Endometrium (tissue), 2 donors: Measurements from ENCODE around the gene ZNF778.
"Not testable (repeated sequence)": the region's sequence is repeated elsewhere in the genome, so short reads cannot be mapped to it uniquely, and the experiment has no call there.

Experiments used
- FAIRE-seq: peaks from 2 replicates; lab custom pipeline; 2012; peaks lifted over from hg19 to GRCh38; lab: Jason Lieb, UNC
- donor health status: control.
- donor health status: control.

ZNF778 gene

DNA sequence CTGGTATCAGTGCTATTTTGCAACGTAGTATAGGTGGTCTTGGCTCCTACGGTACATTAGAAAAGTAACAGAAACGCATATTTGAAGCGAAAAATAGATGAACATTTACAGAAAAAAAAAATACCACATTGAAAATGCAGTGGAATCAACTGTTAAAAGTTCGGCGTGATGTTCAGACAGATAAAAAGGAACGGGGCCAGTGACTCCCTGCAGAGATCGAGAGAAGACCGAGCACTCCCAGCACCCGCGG lies 440 bp upstream of the ZNF778 start:
- FAIRE-seq, result no peak

DNA sequence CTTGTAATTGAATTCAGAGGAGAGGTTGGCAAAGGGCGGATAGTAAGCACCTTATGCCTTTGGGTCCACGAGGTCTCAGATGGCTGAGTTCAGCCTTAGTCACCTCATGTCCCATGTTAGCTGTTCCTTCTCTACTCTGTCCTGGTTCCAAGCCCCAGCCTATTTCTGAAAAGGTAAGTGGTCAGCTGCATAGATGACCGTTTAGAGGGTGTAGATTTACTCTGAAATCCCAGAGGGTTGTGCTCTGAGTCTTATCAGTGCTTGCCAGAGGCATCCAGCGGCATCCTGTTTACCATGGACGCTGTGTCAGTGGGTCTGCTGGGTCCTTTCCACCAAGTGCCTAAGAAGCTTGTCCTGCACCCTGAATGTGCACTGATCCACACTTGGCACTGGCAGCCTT lies 1.9 kb downstream of the ZNF778 start:
- no peak for FAIRE-seq

DNA sequence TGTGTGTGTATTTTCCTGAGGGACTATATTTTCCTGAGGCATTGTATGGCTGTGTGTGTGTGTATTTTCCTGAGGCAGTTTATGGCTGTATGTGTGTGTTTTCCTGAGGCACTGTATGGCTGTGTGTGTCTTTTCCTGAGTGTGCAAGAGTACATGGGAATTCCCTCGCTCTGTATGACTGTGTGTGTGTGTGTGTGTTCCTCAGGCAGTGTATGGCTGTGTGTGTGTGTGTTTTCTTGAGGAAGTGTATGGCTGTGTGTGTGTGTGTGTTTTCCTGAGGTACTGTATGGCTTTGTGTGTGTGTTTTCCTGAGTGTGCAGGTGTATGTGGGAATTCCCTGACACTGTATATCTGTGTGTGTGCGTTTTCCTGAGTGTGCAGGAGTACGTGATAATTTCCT lies 4.1 kb downstream of the ZNF778 start:
- FAIRE-seq, result no peak

DNA sequence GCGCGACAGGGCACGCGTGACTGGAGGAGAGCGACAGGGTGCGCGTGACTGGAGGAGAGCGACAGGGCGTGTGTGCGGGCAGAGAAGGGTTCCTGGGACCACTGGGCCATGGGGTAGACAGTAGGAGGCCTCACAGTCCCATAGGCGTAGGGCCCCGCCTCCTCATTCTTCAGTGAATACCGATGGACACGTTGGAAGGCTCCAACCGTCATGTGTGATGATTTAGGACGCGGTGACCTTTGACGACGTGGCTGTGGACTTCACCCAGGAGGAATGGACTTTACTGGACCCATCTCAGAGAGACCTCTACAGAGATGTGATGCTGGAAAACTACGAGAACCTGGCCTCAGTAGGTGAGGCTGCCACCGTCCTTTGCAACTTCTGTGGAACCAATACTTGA lies 5.4 kb downstream of the ZNF778 start:
- no peak for FAIRE-seq

DNA sequence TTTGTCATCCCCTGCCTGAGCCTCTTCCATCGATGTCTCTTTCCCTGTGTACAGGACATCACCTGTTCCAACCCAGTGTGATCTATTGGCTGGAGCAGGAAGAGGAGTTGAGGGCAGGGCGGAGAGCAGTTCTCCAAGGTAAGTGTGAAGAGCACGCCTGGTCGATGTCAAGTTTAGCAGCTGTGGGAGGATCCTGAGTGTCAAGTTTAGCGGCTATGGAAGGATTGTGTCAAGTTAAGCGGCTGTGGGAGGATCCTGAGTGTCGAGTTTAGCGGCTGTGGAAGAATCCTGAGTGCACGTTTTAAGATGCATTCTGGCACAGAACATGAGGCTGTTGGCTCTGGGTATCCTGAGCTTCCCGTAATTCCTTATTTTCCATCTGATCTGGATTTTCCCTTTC lies 7.2 kb downstream of the ZNF778 start:
- FAIRE-seq, result no peak

DNA sequence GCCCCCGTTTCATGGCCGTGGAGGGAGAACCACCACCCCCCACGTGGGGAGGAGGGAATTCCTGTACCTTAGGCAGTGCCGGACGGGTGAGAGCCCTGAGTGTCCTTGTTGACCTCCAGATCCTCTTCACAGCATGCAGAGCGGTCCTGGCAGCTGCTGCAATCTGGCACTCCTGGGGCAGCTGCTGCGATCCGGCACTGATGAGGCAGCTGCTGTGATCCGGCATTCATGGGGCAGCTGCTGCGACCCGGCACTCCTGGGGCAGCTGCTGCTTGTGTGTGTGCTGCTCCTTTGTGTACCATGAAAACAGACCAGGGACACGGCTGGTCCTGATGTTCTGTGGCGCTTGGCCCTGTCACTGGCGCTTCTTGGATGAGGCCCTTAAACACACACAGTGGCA lies 12.8 kb downstream of the ZNF778 start:
- FAIRE-seq, result no peak

DNA sequence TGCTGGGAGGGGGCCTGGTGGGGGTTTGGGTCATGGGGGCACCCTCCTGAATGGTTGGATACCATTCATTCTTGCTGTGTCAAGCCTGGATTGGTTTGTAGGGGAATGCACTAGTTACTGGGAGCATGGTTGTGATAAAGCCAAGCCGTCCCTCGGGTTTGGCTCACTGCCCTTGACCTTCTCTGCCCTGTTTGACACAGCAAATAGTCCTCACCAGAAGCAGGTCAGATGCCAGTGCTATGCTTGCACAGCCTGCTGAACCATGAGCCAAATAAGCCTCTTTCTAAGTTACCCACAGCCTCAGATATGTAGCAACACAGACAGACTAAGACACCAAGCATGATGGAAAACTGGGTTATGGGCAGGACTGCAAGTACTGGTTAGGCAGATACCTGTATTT lies 14.6 kb downstream of the ZNF778 start:
- no peak for FAIRE-seq

DNA sequence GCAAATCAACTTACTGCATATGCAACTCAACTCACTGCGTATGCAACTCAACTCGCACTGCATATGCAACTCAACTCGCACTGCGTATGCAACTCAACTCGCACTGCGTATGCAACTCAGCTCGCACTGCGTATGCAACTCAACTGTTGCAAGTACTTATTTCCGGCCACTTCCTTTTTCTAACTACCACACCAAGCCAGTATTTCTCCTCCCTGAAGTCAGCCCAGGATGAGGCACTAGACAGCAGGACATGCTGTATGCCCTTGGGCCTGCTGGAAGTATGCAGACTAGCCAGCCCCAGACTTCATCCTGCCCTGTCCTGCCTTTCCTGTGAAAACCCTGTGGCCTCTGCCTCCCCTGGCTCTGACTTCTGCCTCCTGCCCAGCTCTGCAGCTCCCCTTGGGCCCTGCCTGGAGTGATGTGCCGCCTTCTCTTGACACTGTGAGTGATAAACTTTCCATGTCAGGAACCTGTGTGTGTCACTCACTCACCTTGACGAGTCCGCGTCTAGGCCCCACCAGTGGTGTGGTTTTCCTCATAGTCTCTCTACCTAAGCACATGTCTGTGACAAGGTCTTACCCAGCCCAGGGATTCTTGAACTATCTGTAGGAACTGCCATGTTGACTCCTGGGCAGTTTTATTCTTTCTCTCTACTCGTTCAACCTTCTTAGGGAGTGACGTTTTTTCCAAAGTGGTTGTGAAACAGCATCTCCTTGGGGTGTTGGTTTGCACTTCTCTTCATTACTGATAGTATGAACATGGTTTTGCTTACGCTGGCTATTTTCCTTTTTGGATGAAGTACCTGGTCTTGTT lies 16.4 kb downstream of the ZNF778 start:
- FAIRE-seq, result no peak

DNA sequence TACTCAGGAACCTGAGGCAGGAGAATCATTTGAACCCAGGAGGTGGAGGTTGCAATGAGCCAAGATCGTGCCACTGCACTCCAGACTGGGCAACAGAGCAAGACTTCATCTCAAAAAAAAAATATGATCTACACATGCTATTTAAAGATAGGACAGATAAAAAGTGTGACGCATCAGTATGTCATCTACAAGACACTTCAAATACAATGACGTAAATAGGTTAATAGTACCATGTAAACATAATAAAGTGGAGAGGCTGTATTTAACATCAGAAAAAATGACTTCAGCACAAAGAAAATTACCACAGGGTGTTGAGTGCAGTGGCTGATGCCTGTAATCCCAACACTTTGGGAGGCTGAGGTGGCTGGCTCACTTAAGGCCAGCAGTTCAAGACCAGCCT lies 20.2 kb downstream of the ZNF778 start:
- no peak for FAIRE-seq

DNA sequence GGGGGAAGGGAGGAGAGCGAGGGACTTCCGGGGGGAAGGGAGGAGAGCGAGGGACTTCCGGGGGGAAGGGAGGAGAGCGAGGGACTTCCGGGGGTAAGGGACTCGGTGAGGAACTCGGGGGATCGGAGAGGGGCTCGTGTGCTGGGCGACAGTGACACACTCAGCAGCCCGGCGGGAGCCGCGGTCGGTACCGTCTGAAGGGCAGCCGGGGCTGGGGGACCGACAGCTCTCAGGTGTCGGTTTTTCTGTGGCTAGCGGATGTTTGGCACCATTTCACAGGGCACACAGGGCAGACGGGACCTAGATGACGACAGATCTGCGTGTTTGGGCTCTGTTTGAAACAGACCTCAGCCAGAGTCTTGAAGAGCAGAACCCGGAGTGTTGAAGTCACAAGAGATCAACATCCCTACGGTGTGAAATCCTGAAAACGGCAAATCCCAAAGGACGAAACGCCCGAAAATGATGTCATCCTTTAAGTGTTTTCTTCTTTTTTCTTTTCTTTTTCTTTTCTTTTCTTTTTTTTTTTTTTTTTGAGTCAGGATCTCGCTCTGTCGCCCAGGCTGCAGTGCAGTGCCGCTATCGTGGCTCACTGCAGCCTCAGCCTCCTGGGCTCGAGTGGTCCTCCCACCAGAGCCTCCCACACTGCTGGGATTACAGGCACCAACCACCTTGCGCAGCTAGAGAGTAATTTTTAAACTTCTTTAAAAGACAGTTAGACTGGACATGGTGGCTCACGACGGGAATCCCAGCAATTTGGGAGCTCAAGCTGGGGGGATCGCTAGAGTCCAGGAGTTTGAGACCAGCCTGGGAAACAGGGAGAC lies 23.9 kb downstream of the ZNF778 start:
- no peak for FAIRE-seq

DNA sequence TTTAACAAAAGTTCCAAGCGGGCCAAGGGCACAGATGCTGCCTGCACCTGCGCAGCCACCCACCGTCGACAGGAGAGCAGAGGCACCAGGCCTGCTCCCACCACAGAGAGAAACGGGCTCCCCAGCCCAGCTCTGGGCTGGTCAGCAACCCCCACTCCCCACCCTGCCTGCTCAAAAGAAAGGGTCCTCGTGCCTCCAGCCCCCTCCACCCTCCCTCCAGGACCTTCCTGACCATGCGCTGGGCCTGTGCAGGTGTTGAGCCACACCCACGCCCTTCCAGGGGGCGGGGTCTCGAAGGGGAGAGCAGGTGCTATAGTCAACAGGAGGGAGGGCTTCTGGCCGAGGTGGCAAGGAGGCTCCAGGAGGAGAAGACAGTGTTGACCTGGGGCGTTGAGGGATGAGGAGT lies 25.3 kb downstream of the ZNF778 start:
- no peak for FAIRE-seq

DNA sequence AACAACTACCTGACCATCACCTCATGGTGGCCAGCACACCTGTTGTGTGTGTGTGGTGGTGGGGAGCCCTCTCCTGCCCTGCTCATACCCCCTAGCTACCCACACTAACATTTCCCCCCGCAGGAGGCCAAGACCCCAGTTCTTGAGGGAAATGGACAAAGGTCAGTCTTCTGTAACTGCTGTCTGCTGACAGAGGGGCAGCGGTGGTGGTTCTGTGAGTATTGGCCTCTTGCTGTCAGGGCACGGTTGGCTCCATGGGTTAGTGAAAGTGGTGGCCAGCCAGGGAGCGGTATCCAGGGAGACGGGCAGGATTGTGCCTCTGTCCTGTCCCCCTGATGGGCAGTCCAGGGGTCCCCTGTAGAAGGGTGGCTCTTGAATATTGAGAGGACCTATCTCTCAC lies 26.2 kb downstream of the ZNF778 start:
- no peak for FAIRE-seq

DNA sequence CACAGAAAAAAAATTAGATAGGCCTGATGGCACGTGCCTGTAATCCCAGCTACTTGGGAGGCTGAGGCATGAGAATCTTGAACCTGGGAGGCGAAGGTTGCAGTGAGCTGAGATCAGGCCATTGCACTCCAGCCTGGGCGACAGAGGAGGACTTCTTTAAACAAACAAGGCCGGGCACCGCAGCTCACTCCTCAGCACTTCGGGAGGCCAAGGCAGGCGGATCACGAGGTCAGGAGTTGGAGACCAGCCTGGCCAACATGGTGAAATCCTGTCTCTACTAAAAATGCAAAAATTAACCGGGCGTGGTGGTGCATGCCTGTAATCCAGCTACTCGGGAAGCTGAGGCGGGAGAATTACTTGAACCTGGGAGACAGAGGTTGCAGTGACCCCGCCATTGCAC lies 26.8 kb downstream of the ZNF778 start:
- not testable (repeated sequence) for FAIRE-seq

DNA sequence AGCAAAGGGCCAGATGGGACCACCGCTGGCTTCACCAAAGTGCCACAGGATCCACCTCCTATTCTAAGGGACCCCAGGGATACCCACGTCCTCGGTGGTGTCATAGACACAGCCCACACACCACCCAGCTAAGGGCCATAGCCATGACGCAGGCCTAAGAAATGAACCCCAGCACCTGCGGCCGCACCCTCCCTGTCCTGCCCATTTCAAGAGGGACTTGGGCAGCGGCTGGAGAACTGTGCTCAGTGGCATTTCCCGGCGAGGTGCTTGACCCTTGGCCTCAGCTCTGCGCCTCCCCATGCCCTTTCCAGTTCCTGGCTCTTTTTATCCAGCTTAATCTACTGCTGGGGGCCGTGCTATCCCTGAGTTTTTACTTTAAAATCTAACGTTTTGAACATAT lies 27.3 kb downstream of the ZNF778 start:
- no peak for FAIRE-seq

DNA sequence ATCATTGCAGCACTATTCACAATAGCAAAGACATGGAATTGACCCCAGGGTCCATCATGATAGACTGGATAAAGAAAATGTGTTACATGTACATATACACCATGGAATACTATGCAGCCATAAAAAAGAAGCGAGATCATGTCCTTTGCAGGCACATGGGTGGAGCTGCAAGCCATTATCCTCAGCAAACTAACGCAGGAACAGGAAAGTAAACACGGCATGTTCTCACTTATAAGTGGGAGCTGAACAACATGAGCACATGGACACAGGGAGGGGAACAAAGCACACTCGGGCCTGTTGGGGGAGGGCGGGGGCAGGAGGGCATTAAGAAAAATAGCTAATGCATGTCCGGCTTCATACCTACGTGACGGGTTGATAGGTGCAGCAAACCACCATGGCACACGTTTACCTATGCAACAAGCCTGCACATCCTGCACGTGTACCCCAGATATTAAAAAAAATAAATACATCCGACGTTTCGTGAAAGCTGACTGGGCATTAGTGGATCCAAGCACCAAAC lies 28.9 kb downstream of the ZNF778 start:
- FAIRE-seq, result no peak

DNA sequence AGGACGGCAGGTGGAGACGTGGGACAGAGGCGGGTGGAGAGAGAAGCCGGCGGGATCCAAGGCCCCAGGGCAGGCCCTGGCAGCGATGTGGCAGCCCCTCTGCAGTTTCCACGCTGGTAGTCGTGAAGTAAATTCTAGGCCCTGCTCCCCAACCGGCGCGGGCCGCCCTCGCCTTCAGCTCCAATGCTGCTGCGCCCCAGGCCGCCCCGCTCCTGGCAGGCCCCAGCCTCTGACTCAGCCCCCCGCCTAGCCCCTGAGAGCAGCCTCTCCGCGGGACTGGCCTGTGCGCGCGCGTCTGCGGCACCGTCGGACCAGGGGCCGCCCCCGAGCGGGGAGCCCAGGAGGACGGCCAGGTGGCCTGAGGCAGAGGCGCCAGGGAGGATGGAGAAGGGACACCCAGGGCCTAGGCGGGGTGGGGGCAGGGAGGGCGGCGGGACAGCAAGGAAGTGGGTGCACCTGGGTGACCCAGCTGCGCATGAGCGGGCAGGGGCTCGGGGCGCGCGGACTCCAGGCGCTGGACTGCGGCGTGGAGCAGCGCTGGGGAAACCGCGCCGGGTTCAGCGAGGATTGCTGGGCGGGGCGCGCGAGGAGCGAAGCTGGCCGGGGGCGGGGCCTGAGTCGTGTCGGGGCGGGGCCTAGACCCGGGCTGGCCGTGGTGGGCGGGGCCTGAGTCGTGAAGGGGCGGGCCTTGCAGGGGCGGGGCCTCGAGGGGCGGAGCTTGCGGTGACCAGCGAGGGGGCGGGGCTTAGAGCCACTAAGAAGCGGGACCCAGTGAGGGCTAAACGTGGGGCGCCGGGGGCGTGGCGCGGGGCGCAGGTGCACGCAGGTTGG lies 29.6 kb downstream of the ZNF778 start:
- no peak for FAIRE-seq

DNA sequence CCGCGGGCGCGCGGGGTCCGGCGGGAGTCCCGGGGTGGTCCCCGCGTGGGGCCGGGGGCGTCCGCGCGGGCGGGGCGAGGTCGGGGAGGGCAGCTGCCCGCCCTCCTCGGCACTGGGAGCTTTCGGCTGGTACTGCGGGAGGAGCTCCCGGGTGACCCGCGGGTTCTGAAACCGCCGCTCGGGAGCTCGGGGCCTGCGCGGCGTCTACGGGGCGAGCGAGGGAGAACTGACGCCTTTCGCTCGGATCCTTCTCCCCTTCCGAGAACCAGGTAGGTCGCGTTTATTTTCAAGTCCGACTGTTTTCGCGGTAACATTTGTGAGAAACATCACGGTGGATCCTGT lies 30.2 kb downstream of the ZNF778 start:
- FAIRE-seq, result not testable (repeated sequence)

DNA sequence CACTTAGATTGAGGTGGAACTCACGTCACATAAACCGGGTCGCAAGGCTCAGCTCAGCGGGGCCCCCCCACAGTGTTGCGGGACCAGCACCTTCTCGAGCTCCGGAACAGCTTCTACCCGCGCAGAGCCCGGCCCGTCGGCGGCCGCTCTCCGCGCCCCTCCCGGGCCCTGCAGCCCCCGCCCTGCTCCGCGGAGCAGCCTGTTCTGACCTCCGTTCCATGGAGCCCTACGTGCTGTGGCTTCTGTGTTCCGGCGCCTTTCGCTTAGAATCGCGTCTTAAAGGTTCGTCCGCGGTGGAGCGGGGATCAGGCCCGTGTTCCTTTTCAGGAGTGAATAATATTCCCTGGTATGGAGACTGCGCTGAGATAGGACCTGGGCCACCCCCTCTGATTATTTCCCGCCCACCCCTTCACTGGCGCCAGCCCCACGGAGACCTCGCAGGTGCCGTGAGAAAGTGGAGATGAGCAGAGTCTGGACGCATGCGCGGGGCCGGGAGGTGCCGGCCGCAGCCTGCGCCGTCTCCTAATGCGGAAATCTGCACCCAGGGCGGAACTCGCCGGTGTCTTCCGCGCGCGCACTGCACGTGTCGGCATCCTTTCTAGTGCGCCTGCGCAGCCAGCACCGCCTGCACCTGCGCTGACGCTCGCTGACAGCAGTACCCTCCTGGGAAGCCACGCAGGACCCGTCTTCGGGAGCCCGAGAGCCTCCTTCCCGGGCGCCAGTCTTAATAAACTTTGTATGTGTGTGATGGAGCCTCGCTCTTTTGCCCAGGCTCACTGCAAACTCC lies 30.9 kb downstream of the ZNF778 start:
- FAIRE-seq, result no peak

DNA sequence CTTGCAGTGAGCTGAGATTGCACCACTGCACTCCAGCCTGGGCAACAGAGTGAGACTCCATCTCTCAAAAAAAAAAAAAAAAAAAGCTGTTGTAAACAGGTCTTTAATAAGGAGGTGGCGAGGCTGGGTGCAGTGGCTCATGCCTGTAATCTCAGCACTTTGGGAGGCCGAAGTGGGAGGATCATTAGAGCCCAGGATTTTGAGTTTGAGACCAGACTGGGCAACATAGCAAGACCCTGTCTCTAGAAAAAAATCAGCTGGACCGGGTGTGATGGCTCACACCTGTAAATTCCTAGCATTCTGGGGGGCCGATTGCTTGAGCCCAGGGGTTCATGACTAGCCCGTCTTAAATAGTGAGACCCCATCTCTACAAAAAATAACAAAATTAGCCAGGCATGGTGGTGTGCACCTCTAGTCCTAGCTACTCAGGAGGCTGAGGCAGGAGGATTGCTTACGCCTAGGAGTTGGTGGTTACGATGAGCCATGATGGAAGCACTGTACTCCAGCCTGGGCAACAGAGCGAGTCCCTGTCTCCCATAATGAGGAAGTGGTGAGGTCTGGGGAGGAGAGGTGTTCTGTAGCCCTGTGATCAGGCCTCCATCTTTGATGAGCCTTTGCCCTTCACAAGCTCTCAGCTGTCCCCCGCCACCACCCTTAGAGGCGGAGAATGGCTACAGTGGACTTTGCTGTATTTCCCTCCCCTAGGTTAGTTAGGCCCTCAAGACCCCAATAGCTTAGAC lies 36.2 kb downstream of the ZNF778 start:
- no peak for FAIRE-seq

DNA sequence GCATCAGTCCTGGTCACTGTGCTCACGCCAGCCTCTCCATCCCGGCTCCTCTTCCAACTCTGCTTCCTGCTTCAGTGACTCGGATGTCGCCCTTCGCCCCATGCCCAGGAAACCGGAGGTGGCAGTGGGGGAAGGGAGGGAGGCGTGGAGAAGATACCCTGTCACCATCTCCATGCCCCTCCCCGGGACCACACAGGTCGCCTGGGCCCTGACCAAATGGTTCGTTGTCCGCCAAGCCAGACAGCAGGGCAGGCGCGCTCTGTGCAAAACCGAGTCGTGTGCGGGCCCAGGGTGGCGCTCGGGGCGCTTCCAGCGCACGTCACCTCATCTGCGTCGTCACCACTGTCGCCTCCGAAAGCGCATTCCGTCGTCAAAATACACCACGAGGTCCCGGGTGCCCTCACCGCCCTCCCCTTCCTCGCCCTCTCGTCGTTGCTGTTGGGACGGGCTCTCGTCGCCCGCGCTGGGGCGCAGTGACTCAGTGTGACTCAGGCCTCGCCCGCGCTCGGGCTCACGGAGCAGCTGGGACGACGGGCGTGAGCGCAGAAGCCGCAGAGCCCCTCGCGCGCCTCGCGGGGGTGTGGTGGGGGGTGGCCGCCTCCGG lies 39.2 kb downstream of the ZNF778 start:
- no peak for FAIRE-seq

DNA sequence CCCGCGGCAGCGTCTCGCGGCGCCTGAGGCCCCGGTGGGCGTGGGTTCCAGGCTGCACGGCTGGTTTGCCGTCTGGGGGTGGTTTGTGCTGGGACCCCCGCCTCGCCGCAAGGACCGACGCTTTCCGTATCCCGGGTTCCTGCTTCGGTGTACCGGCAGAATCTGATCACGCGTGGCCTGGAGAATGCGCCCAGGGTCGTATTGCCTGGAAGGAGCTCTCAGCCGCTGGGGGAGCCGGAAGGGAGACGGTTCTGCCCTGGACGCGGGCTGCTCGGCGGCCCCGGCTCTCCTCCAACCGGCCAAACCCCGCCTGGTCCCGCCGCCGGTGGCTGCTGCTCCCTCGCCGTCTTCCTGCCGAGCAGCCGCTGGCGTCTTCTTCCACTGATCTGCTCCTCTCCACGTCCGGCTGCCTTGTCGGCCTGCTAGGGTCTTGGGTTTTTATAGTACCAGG lies 39.8 kb downstream of the ZNF778 start:
- no peak for FAIRE-seq
